Spinal cord (tissue), 10 donors: Measurements from ENCODE around the gene FAM89A. TPM values are rescaled to one million over a fixed set of nuclear protein-coding genes. Genes with fewer than 3 reads are reported as not detected.

Source experiments
- DNase-seq, 6 donors: peaks; one replicate each; pipeline versions ENCODE4 v3.0.0 to v3.0.0-alpha.2; 2013 to 2015; ENCODE audit warnings: low spot score in 6 of 6, low read depth in 4 of 6
- H3K27ac ChIP-seq: one replicate; pipeline ENCODE4 v1.5.1; 2013; ENCODE audit warnings: low read depth, low read length, control low read depth
- H3K27me3 ChIP-seq: one replicate; pipeline ENCODE4 v1.6.1; 2013; ENCODE audit warnings: low read length; ENCODE audit not compliant: control insufficient read depth, insufficient read depth
- H3K36me3 ChIP-seq: one replicate; pipeline ENCODE4 v1.6.1; 2013; ENCODE audit warnings: low read length; ENCODE audit not compliant: control insufficient read depth, insufficient read depth
- H3K4me1 ChIP-seq: one replicate; pipeline ENCODE4 v1.6.1; 2013; ENCODE audit warnings: low read length; ENCODE audit not compliant: control insufficient read depth, insufficient read depth
- H3K4me3 ChIP-seq: one replicate; pipeline ENCODE4 v1.5.1; 2013; ENCODE audit warnings: low read depth, low read length, control low read depth
- H3K9me3 ChIP-seq: one replicate; pipeline ENCODE4 v1.6.1; 2013; ENCODE audit warnings: low read length; ENCODE audit not compliant: control insufficient read depth, insufficient read depth
- WGBS: methylation state at CpG from one replicate; pipeline ENCODE4 v1.1.5; 2013; ENCODE audit warnings: missing lambda C conversion rate; ENCODE audit not compliant: insufficient coverage; 5-methylcytosine and 5-hydroxymethylcytosine counted together
- long read RNA-seq, 4 donors: transcript quantifications; one replicate each; lab custom pipeline, GENCODE V29; 2026
- polyA plus RNA-seq, 2 donors: library from polyadenylated mRNA; unstranded; fragments of 120-200 nt; gene quantifications; one replicate each; pipeline ENCODE4 v1.2.1, GENCODE V29; 2013; ENCODE audit not compliant: insufficient read length in 2 of 2
- total RNA-seq, 2 donors: library from RNA; depleted of rRNA in 1 of 2; stranded (reverse); fragments of 120-200 nt in 1 of 2; fragments of >200 nt in 1 of 2; gene quantifications; one replicate each; pipeline versions ENCODE4 v1.2.3 to v1.2.4, GENCODE V29; 2013 to 2014
- donor health status: healthy.

FAM89A gene
- total RNA-seq, result 10 to 100 TPM; 12.9 to 20.9 TPM
- polyA plus RNA-seq, result 10 to 100 TPM; 26.1 to 28.8 TPM
- long read RNA-seq, donor 1, transcript FAM89A-201 (2 exons, 1,495 nt), result major isoform, 15 of 15 reads
- long read RNA-seq, donor 1, partial matches to known transcripts, result 0 of 15 reads
- long read RNA-seq, donor 1, other reads (novel, unspliced or antisense), result 0 of 15 reads
- long read RNA-seq, donor 2, transcript FAM89A-201 (2 exons, 1,495 nt), result major isoform, 6 of 6 reads
- long read RNA-seq, donor 2, partial matches to known transcripts, result 0 of 6 reads
- long read RNA-seq, donor 2, other reads (novel, unspliced or antisense), result 0 of 6 reads
- long read RNA-seq, donor 3, transcript FAM89A-201 (2 exons, 1,495 nt), result major isoform, 11 of 11 reads
- long read RNA-seq, donor 3, partial matches to known transcripts, result 0 of 11 reads
- long read RNA-seq, donor 3, other reads (novel, unspliced or antisense), result 0 of 11 reads
- long read RNA-seq, donor 4, transcript FAM89A-201 (2 exons, 1,495 nt), result major isoform, 11 of 11 reads
- long read RNA-seq, donor 4, partial matches to known transcripts, result 0 of 11 reads
- long read RNA-seq, donor 4, other reads (novel, unspliced or antisense), result 0 of 11 reads

- under 1% methylated on average over 62 of the region's 82 CpGs for WGBS
- peaks cover 8% of the 10 kb centered on the region for H3K27me3 ChIP-seq
Observed at GRCh38 chr1:231040019-231040799, at the start of gene FAM89A. Gene FAM89A (minus strand): TSS chr1:231040254. CDS start chr1:231040211, 43 bp downstream.

GRCh38 chr1:231084353-231084752 is 44.3 kb upstream of the FAM89A start:
- H3K4me3 ChIP-seq, result no peak overlapping the region
- 85% methylated on average over 2 of the region's 5 CpGs for WGBS
- no peaks in the 10 kb centered on the region for H3K4me1 ChIP-seq
- H3K27ac ChIP-seq, result no peak overlapping the region
- H3K36me3 ChIP-seq, result no peaks in the 10 kb centered on the region
- no peaks in the 10 kb centered on the region for H3K27me3 ChIP-seq
- H3K9me3 ChIP-seq, result no peaks in the 10 kb centered on the region
- no peak for DNase-seq

More at GRCh38 chr1:231040019-231040799, at the start of gene FAM89A:
- Histone ChIP-seq H3K4me1 (peaks cover 28% of the 10 kb centered on the region), H3K4me3 (peak within 1 kb of the TSS; percentile 69), H3K27ac (peak within 1 kb of the TSS; percentile 71), H3K36me3 (no peaks in the 10 kb centered on the region), H3K9me3 (no peaks in the 10 kb centered on the region)
- peak in 2 of 6 donors; percentile 69 for DNase-seq

- Histone ChIP-seq H3K4me3 (no peak overlapping the region), H3K9me3 (no peaks in the 10 kb centered on the region), H3K36me3 (no peaks in the 10 kb centered on the region), H3K27me3 (no peaks in the 10 kb centered on the region), H3K4me1 (no peaks in the 10 kb centered on the region), H3K27ac (no peak overlapping the region)
- 90% methylated on average over 2 of the region's 4 CpGs for WGBS
- no peak for DNase-seq
Observed at GRCh38 chr1:231079163-231079562, 39.1 kb upstream of the FAM89A start.

DNA sequence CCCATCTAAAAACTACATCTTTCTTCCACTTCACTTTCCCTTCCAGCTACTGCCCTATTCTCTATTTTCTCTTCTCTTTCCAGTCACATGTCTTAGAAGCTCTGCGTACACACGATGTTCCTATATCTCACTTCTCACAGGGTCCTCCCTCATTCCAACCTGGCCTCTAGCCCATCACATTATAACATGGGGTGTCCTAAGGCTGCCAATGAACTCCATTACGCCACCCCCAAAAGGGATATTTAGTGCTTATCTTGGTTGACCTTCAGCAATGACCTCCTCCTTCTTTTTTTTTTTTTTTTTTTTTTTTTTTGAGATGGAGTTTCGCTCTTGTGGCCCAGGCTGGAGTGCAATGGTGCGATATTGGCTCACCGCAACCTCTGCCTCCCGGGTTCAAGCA is 38.2 kb upstream of the FAM89A start:
- no peaks in the 10 kb centered on the region for H3K27me3 ChIP-seq
- no peaks in the 10 kb centered on the region for H3K4me1 ChIP-seq
- 88% methylated on average over 2 of the region's 7 CpGs for WGBS
- H3K36me3 ChIP-seq, result no peaks in the 10 kb centered on the region
- H3K27ac ChIP-seq, result no peak overlapping the region
- H3K9me3 ChIP-seq, result no peaks in the 10 kb centered on the region
- no peak for DNase-seq
- H3K4me3 ChIP-seq, result no peak overlapping the region

DNA sequence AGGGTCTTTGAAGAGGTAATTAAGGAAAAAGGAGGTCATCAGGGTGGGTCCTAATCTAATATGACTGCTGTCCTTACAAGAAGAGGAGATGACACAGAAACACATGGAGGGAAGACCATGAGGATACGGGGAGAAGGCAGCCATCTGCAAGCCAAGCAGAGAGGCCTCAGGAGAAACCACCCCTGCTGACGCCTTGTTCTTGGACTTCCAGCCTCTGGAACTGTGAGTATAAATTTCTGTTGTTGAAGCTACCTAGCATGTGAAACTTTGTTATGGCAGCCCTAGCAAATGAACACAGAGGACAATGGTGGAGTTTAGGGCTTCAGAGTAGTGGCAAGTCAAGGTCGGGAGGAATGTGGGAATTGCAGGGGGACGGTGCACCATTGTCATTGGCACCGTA is 36.7 kb upstream of the FAM89A start:
- H3K36me3 ChIP-seq, result no peaks in the 10 kb centered on the region
- H3K27ac ChIP-seq, result no peak overlapping the region
- H3K27me3 ChIP-seq, result no peaks in the 10 kb centered on the region
- no peak overlapping the region for H3K4me3 ChIP-seq
- no peaks in the 10 kb centered on the region for H3K4me1 ChIP-seq
- no peak for DNase-seq
- WGBS, result 100% methylated on average over 5 of the region's 5 CpGs
- H3K9me3 ChIP-seq, result no peaks in the 10 kb centered on the region

- H3K27ac ChIP-seq, result no peak overlapping the region
- no peaks in the 10 kb centered on the region for H3K36me3 ChIP-seq
- 82% methylated on average over 6 of the region's 6 CpGs for WGBS
- no peak overlapping the region for H3K4me3 ChIP-seq
- peaks cover 3% of the 10 kb centered on the region for H3K4me1 ChIP-seq
- no peak for DNase-seq
- no peaks in the 10 kb centered on the region for H3K27me3 ChIP-seq
- H3K9me3 ChIP-seq, result no peaks in the 10 kb centered on the region
Observed at GRCh38 chr1:231075497-231075896, 35.4 kb upstream of the FAM89A start.

DNA sequence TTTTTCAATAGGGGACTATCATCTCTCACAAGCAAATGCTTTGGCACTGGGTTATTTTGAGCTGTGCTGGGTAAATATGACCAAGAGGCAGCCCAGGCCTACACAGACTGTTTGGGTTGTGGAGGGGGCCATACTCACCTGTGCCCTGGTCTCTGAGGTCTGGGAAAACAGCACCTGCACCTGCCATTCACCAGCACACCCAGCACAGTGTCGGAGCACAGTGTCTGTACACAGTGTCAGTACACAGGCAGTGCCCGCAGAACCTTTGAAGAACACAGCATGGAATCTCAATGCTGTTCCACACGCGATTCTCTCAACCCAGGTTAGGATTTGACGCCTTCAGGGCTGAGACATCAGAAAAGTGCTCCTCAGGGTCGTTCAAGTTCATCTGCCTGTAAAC is 35.0 kb upstream of the FAM89A start:
- H3K4me1 ChIP-seq, result peaks cover 3% of the 10 kb centered on the region
- H3K27ac ChIP-seq, result no peak overlapping the region
- WGBS, result 98% methylated on average over 6 of the region's 6 CpGs
- no peaks in the 10 kb centered on the region for H3K9me3 ChIP-seq
- H3K27me3 ChIP-seq, result no peaks in the 10 kb centered on the region
- H3K36me3 ChIP-seq, result no peaks in the 10 kb centered on the region
- H3K4me3 ChIP-seq, result no peak overlapping the region
- no peak for DNase-seq

DNA sequence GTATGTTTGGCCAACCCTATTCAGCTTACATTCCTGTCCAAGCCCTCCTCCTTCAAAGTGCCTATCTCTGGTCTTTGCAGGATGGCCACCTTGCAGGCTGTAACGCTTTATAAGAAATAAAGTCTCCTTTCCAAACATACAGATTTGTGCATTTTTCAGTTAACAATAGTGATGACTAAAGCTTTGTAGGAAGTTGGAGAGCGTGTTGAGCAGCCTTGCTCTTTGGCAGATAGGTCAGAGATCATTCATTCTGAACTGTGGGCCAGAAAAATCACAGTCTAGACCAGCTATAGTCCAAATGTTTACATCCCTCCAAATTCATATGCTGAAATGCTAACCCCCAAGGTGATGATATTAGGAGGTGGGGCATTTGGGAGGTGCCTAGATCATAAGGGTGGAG is 34.0 kb upstream of the FAM89A start:
- H3K4me3 ChIP-seq, result no peak overlapping the region
- DNase-seq, result no peak
- no peak overlapping the region for H3K27ac ChIP-seq
- H3K36me3 ChIP-seq, result no peaks in the 10 kb centered on the region
- H3K4me1 ChIP-seq, result peaks cover 3% of the 10 kb centered on the region
- H3K27me3 ChIP-seq, result no peaks in the 10 kb centered on the region
- H3K9me3 ChIP-seq, result no peaks in the 10 kb centered on the region
- WGBS, result no CpG with 5 or more reads among the region's 2 CpGs

DNA sequence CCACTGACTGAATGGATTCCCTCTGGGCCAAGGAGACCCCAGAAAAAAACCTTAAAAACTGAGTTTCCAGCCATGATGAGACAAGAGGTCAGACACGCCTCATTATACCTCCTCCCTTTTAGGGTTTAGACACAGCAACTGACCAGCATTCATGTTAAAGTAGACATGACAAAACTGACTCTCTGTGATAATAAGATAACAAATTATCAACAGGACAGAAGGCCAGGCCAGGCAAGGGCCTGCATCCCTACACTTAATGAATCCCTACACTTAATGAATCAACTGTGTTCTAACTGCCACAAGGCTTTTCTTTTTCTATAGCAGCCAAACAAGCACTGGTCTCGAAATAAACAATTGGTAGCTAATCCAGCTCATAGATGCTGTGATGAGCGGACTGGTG is 33.3 kb upstream of the FAM89A start:
- Histone ChIP-seq H3K4me1 (peaks cover 3% of the 10 kb centered on the region), H3K27me3 (no peaks in the 10 kb centered on the region), H3K36me3 (no peaks in the 10 kb centered on the region), H3K27ac (no peak overlapping the region), H3K9me3 (no peaks in the 10 kb centered on the region), H3K4me3 (no peak overlapping the region)
- DNase-seq, result no peak
- WGBS, result 93% methylated on average over 2 of the region's 3 CpGs
